Activated gamma-delta T cell (primary cell): ENCODE data around the gene INPP4B.

Experiments
- DNase-seq: peaks from one replicate; lab custom pipeline; 2025; lab: John Stamatoyannopoulos, UW

Gene INPP4B

GRCh38 chr4:142377342-142378091 is 468.6 kb downstream of the INPP4B start:
- no peak for DNase-seq

GRCh38 chr4:142376204-142376603 is 469.9 kb downstream of the INPP4B start:
- no peak for DNase-seq

- DNase-seq = no peak
Observed at GRCh38 chr4:142373610-142374009, 472.5 kb downstream of the INPP4B start.

- DNase-seq = no peak
Observed at GRCh38 chr4:142372530-142373260, 473.4 kb downstream of the INPP4B start.

- no peak for DNase-seq
Observed at GRCh38 chr4:142369141-142369540, 477.0 kb downstream of the INPP4B start.

GRCh38 chr4:142367418-142368180 is 478.5 kb downstream of the INPP4B start:
- no peak for DNase-seq

GRCh38 chr4:142366769-142367181 is 479.3 kb downstream of the INPP4B start:
- DNase-seq = no peak

- DNase-seq = no peak
Observed at GRCh38 chr4:142365391-142365790, 480.7 kb downstream of the INPP4B start.

- DNase-seq = no peak
Observed at GRCh38 chr4:142363686-142364085, 482.4 kb downstream of the INPP4B start.

- DNase-seq = no peak
Observed at GRCh38 chr4:142361981-142362380, 484.1 kb downstream of the INPP4B start.

- no peak for DNase-seq
Observed at GRCh38 chr4:142360657-142361056, 485.4 kb downstream of the INPP4B start.

GRCh38 chr4:142358656-142359055 is 487.4 kb downstream of the INPP4B start:
- DNase-seq = no peak

GRCh38 chr4:142356801-142357200 is 489.3 kb downstream of the INPP4B start:
- no peak for DNase-seq

GRCh38 chr4:142356118-142356759 is 489.9 kb downstream of the INPP4B start:
- no peak for DNase-seq

GRCh38 chr4:142355421-142355930 is 490.6 kb downstream of the INPP4B start:
- DNase-seq = no peak

- DNase-seq = no peak
Observed at GRCh38 chr4:142354794-142355420, 491.2 kb downstream of the INPP4B start.

- no peak for DNase-seq
Observed at GRCh38 chr4:142354041-142354440, 492.1 kb downstream of the INPP4B start.

- DNase-seq = no peak
Observed at GRCh38 chr4:142353149-142353738, 492.9 kb downstream of the INPP4B start.

- DNase-seq = no peak
Observed at GRCh38 chr4:142352712-142353111, 493.4 kb downstream of the INPP4B start.

- no peak for DNase-seq
Observed at GRCh38 chr4:142351958-142352357, 494.1 kb downstream of the INPP4B start.

GRCh38 chr4:142350871-142351270 is 495.2 kb downstream of the INPP4B start:
- DNase-seq = no peak
